Tibial nerve (tissue), 4 donors: Measurements from ENCODE around the gene ANKH. TPM values are rescaled to one million over a fixed set of nuclear protein-coding genes. Genes with fewer than 3 reads are reported as not detected.

Experiments used
- DNase-seq, 2 donors: peaks; one replicate each; pipeline ENCODE4 v3.0.0-alpha.2; 2019; ENCODE audit warnings: low spot score in 2 of 2
- H3K27ac ChIP-seq, 4 donors: fragments of 200-600 bp; sonication (generic) in 3 of 4; one replicate each; pipeline ENCODE4 v1.5.1; 2017 to 2019; ENCODE audit warnings: mild to moderate bottlenecking in 1 of 4
- H3K27me3 ChIP-seq, 2 donors: fragments of 200-600 bp; sonication (generic) in 1 of 2; one replicate each; pipeline versions ENCODE4 v1.5.1 to v1.6.0; 2017 to 2019
- H3K36me3 ChIP-seq, 3 donors: fragments of 200-600 bp; sonication (generic); one replicate each; pipeline ENCODE4 v1.5.1; 2018 to 2019
- H3K4me1 ChIP-seq, 4 donors: fragments of 200-600 bp; sonication (generic) in 3 of 4; one replicate each; pipeline ENCODE4 v1.5.1; 2017 to 2019
- H3K4me3 ChIP-seq, 4 donors: fragments of 200-600 bp; sonication (generic) in 3 of 4; one replicate each; pipeline ENCODE4 v1.5.1; 2017 to 2019; ENCODE audit warnings: mild to moderate bottlenecking in 1 of 4, moderate library complexity in 1 of 4
- H3K9me3 ChIP-seq, 4 donors: fragments of 200-600 bp; sonication (generic) in 3 of 4; one replicate each; pipeline ENCODE4 v1.5.1; 2017 to 2019
- CTCF ChIP-seq, 5 experiments: fragments of 200-600 bp in 3 of 5; fragments of 450-650 bp in 2 of 5; sonication (generic) in 3 of 5; IDR thresholded peaks; one replicate each; pipeline ENCODE4 v1.5.1; 2016 to 2019; ENCODE audit warnings: antibody characterized with exemption in 5 of 5, mild to moderate bottlenecking in 3 of 5, moderate library complexity in 2 of 5
- EP300 ChIP-seq, 2 donors: sonication (generic); formaldehyde crosslinking; IDR thresholded peaks; one replicate each; pipeline ENCODE4 v1.6.1; 2017; ENCODE audit warnings: antibody characterized with exemption in 2 of 2, mild to moderate bottlenecking in 1 of 2
- POLR2A ChIP-seq, 2 donors: fragments of 450-650 bp; IDR thresholded peaks; one replicate each; pipeline ENCODE4 v1.6.1; 2017; ENCODE audit warnings: antibody characterized with exemption in 2 of 2, mild to moderate bottlenecking in 2 of 2, moderate library complexity in 2 of 2
- WGBS, 2 donors: methylation state at CpG; one replicate each; pipeline ENCODE4 v1.1.5; 2018; 5-methylcytosine and 5-hydroxymethylcytosine counted together
- total RNA-seq, 4 donors: library from RNA; depleted of rRNA; stranded (reverse); fragments of >200 nt; gene quantifications; one replicate each; pipeline ENCODE4 v1.1.0, GENCODE V29; 2016

Gene ANKH
- total RNA-seq, 4 donors from 2014 or later, result 45.7 to 77.9 (median 46.6) TPM

GRCh38 chr5:14783691-14784090 lies 87.9 kb downstream of the ANKH start:
- peaks cover 0 to 16% (median 0%) of the 10 kb centered on the region in 3 donors for H3K36me3 ChIP-seq
- TF ChIP-seq POLR2A (IDR thresholded peaks at IDR 0.05) (no peak), CTCF (IDR thresholded peaks at IDR 0.05) (no peak), EP300 (IDR thresholded peaks at IDR 0.05) (no peak)
- 97 to 98% methylated on average over 4 of the region's 4 CpGs for WGBS, 2 donors
- H3K4me1 ChIP-seq, result peaks cover 0 to 23% (median 0%) of the 10 kb centered on the region in 4 donors
- no peak overlapping the region for H3K4me3 ChIP-seq
- no peak overlapping the region for H3K27ac ChIP-seq
- no peaks in the 10 kb centered on the region for H3K27me3 ChIP-seq
- H3K9me3 ChIP-seq, result no peaks in the 10 kb centered on the region
- DNase-seq, result no peak

GRCh38 chr5:14782591-14782990 lies 89.0 kb downstream of the ANKH start:
- Histone ChIP-seq H3K4me3 (no peak overlapping the region), H3K36me3 (peaks cover 0 to 11% (median 0%) of the 10 kb centered on the region in 3 donors), H3K4me1 (peaks cover 0 to 34% (median 0%) of the 10 kb centered on the region in 4 donors), H3K9me3 (no peaks in the 10 kb centered on the region), H3K27ac (no peak overlapping the region), H3K27me3 (no peaks in the 10 kb centered on the region)
- TF ChIP-seq CTCF (IDR thresholded peaks at IDR 0.05) (no peak), EP300 (IDR thresholded peaks at IDR 0.05) (no peak), POLR2A (IDR thresholded peaks at IDR 0.05) (no peak)
- WGBS, 2 donors, result 92 to 93% methylated on average over 5 of the region's 5 CpGs
- no peak for DNase-seq

GRCh38 chr5:14781106-14781505 lies 90.5 kb downstream of the ANKH start:
- H3K9me3 ChIP-seq, result no peaks in the 10 kb centered on the region
- peaks cover 0 to 11% (median 0%) of the 10 kb centered on the region in 3 donors for H3K36me3 ChIP-seq
- no peak overlapping the region for H3K4me3 ChIP-seq
- H3K4me1 ChIP-seq, result peaks cover 0 to 45% (median 2%) of the 10 kb centered on the region in 4 donors
- no peak for TF ChIP-seq CTCF (IDR thresholded peaks at IDR 0.05)
- H3K27ac ChIP-seq, result no peak overlapping the region
- no peaks in the 10 kb centered on the region for H3K27me3 ChIP-seq
- DNase-seq, result no peak
- WGBS, 2 donors, result 62 to 66% methylated on average over 5 of the region's 5 CpGs

- Histone ChIP-seq H3K36me3 (peaks cover 0 to 7% (median 0%) of the 10 kb centered on the region in 3 donors), H3K27ac (no peak overlapping the region), H3K9me3 (no peaks in the 10 kb centered on the region), H3K4me1 (peaks cover 0 to 47% (median 5%) of the 10 kb centered on the region in 4 donors), H3K4me3 (no peak overlapping the region), H3K27me3 (no peaks in the 10 kb centered on the region)
- DNase-seq, result no peak
- WGBS, 2 donors, result 86% methylated on average over 9 of the region's 9 CpGs
- TF ChIP-seq POLR2A (IDR thresholded peaks at IDR 0.05), result no peak
- TF ChIP-seq EP300 (IDR thresholded peaks at IDR 0.05), result no peak
- TF ChIP-seq CTCF (IDR thresholded peaks at IDR 0.05), result no peak
These were observed 91.6 kb downstream of the ANKH start for GRCh38 chr5:14779975-14780374.

GRCh38 chr5:14778792-14779070 lies 92.8 kb downstream of the ANKH start:
- no peak overlapping the region for H3K27ac ChIP-seq
- H3K9me3 ChIP-seq, result no peaks in the 10 kb centered on the region
- no peaks in the 10 kb centered on the region for H3K36me3 ChIP-seq
- TF ChIP-seq CTCF (IDR thresholded peaks at IDR 0.05), result no peak
- no peak for TF ChIP-seq POLR2A (IDR thresholded peaks at IDR 0.05)
- no peak for TF ChIP-seq EP300 (IDR thresholded peaks at IDR 0.05)
- H3K27me3 ChIP-seq, result no peaks in the 10 kb centered on the region
- 70 to 82% methylated on average over 4 of the region's 4 CpGs for WGBS, 2 donors
- H3K4me1 ChIP-seq, result peaks cover 0 to 47% (median 5%) of the 10 kb centered on the region in 4 donors
- no peak for DNase-seq
- no peak overlapping the region for H3K4me3 ChIP-seq
